Liver (tissue), 3 donors: ENCODE results near the gene ABCC2.

Source experiments
- CTCF ChIP-seq: fragments of 150-350 bp; IDR thresholded peaks from 2 replicates; pipeline ENCODE4 v1.5.1; 2017; ENCODE audit warnings: improper control_type of control experiment, low read depth, low read length; ENCODE audit not compliant: missing input control
- EGR1 ChIP-seq, 2 donors: IDR thresholded peaks; 2 replicates each; pipeline ENCODE4 v1.6.1; 2016 to 2018; ENCODE audit warnings: antibody characterized with exemption in 2 of 2, low read depth in 2 of 2
- JUND ChIP-seq, 2 donors: IDR thresholded peaks; 2 replicates each; pipeline ENCODE4 v1.6.1; 2016; ENCODE audit warnings: antibody characterized with exemption in 2 of 2
- RAD21 ChIP-seq, 2 donors: IDR thresholded peaks; 2 replicates each; pipeline ENCODE4 v1.6.1; 2016; ENCODE audit warnings: antibody characterized with exemption in 2 of 2, mild to moderate bottlenecking in 2 of 2
- TF ChIP-seq, protein P1 (sequence below): IDR thresholded peaks from 2 replicates; pipeline ENCODE4 v1.6.1; 2016; ENCODE audit warnings: antibody characterized with exemption, mild to moderate bottlenecking
- donor health status: healthy.
- donor health status: healthy.

- TF ChIP-seq CTCF (no peak), JUND (IDR thresholded peaks at IDR 0.05) (no peak), RAD21 (IDR thresholded peaks at IDR 0.05) (no peak), EGR1 (IDR thresholded peaks at IDR 0.05; ENCODE audit: low read depth in 2 of 2) (no peak)
- TF ChIP-seq, protein P1, sequence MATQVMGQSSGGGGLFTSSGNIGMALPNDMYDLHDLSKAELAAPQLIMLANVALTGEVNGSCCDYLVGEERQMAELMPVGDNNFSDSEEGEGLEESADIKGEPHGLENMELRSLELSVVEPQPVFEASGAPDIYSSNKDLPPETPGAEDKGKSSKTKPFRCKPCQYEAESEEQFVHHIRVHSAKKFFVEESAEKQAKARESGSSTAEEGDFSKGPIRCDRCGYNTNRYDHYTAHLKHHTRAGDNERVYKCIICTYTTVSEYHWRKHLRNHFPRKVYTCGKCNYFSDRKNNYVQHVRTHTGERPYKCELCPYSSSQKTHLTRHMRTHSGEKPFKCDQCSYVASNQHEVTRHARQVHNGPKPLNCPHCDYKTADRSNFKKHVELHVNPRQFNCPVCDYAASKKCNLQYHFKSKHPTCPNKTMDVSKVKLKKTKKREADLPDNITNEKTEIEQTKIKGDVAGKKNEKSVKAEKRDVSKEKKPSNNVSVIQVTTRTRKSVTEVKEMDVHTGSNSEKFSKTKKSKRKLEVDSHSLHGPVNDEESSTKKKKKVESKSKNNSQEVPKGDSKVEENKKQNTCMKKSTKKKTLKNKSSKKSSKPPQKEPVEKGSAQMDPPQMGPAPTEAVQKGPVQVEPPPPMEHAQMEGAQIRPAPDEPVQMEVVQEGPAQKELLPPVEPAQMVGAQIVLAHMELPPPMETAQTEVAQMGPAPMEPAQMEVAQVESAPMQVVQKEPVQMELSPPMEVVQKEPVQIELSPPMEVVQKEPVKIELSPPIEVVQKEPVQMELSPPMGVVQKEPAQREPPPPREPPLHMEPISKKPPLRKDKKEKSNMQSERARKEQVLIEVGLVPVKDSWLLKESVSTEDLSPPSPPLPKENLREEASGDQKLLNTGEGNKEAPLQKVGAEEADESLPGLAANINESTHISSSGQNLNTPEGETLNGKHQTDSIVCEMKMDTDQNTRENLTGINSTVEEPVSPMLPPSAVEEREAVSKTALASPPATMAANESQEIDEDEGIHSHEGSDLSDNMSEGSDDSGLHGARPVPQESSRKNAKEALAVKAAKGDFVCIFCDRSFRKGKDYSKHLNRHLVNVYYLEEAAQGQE, result no peak
Observed at GRCh38 chr10:99815621-99816020, 33.2 kb downstream of the ABCC2 start.
